Smooth muscle cell (in vitro differentiated cells): ENCODE measurements around the gene BCAS3. TPM values are rescaled to one million over a fixed set of nuclear protein-coding genes. Genes with fewer than 3 reads are reported as not detected.

ENCODE experiments used
- DNase-seq: peaks from one replicate; lab custom pipeline; 2025; ENCODE audit not compliant: unreplicated experiment; lab: John Stamatoyannopoulos, UW
- H2AFZ ChIP-seq: fragments of 200-600 bp; sonication (generic); 2 replicates; pipeline ENCODE4 v1.6.0; 2016; ENCODE audit warnings: antibody characterized with exemption, low read depth, mild to moderate bottlenecking
- H3F3A ChIP-seq: fragments of 200-600 bp; sonication (generic); 2 replicates; pipeline ENCODE4 v1.6.0; 2017; ENCODE audit warnings: antibody characterized with exemption, low read depth
- H3K27ac ChIP-seq: fragments of 200-600 bp; sonication (generic); 2 replicates; pipeline ENCODE4 v1.5.1; 2016; ENCODE audit warnings: low read depth, mild to moderate bottlenecking
- H3K27me3 ChIP-seq: fragments of 200-600 bp; sonication (generic); 2 replicates; pipeline ENCODE4 v1.6.1; 2016; ENCODE audit warnings: low read depth, mild to moderate bottlenecking
- H3K36me3 ChIP-seq: fragments of 200-600 bp; sonication (generic); 2 replicates; pipeline ENCODE4 v1.5.1; 2016; ENCODE audit warnings: low read depth
- H3K4me1 ChIP-seq: fragments of 200-600 bp; sonication (generic); 2 replicates; pipeline ENCODE4 v1.5.1; 2016; ENCODE audit warnings: low read depth
- H3K4me2 ChIP-seq: fragments of 200-600 bp; sonication (generic); 2 replicates; pipeline ENCODE4 v1.6.0; 2016; ENCODE audit warnings: mild to moderate bottlenecking
- H3K4me3 ChIP-seq: fragments of 200-600 bp; sonication (generic); 2 replicates; pipeline ENCODE4 v1.5.1; 2016; ENCODE audit warnings: mild to moderate bottlenecking
- H3K79me2 ChIP-seq: fragments of 200-600 bp; sonication (generic); 2 replicates; pipeline ENCODE4 v1.6.0; 2016; ENCODE audit warnings: low read depth, mild to moderate bottlenecking
- H3K9ac ChIP-seq: fragments of 200-600 bp; sonication (generic); 2 replicates; pipeline ENCODE4 v1.6.0; 2016; ENCODE audit warnings: low read depth
- H3K9me3 ChIP-seq: fragments of 200-600 bp; sonication (generic); replicated peaks from 2 replicates; pipeline ENCODE4 v1.5.1; 2016; ENCODE audit warnings: low read depth
- H4K20me1 ChIP-seq: fragments of 200-600 bp; sonication (generic); 2 replicates; pipeline ENCODE4 v1.6.0; 2016; ENCODE audit warnings: low read depth
- WGBS: methylation state at CpG from one replicate; pipeline ENCODE4 v1.1.7; 2016; ENCODE audit warnings: low lambda C conversion rate; 5-methylcytosine and 5-hydroxymethylcytosine counted together
- polyA plus RNA-seq: library from polyadenylated mRNA; unstranded; fragments of >200 nt; fragmentation: Nextera tagmentation; extraction: Ambion mirVana; gene quantifications from 2 replicates; pipeline ENCODE4 v1.2.1, GENCODE V29; 2016
- total RNA-seq: library from RNA; depleted of rRNA; stranded (reverse); fragments of >200 nt; gene quantifications from 2 replicates; pipeline ENCODE4 v1.2.3, GENCODE V29; 2014
- TF ChIP-seq, protein P1 (sequence below): fragments of 200-600 bp; sonication (generic); IDR thresholded peaks from 2 replicates; pipeline ENCODE4 v1.5.1; 2017; ENCODE audit warnings: borderline replicate concordance, mild to moderate bottlenecking, antibody characterized with exemption; ENCODE audit not compliant: insufficient read depth, poor library complexity, severe bottlenecking

Gene BCAS3
- total and polyA plus RNA-seq, 2 experiments from 2014 or later = 17.2 to 54.5 TPM

DNA sequence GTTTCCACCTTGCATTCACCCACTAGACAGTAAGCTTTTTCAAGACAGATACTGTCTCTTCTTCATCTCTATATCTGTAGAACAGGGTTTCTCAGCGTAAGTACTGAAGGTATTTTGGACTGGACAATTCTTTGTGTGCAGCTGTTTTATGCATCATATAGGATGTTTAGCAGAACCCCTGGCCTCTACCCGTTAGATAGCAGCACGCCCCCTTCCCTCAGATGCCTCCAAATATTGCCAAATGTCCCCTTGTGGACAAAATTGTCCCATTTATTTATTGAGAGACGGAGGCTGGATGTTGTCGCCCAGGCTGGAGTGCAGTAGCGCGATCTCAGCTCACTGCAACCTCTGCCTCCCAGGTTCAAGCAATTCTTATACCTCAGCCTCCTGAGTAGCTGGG, 458.6 kb downstream of the BCAS3 start:
- Histone ChIP-seq H3K4me1 (peaks cover 15% of the 10 kb centered on the region), H3F3A (peaks cover 6% of the 10 kb centered on the region), H3K4me2 (no peak overlapping the region), H4K20me1 (no peaks in the 10 kb centered on the region), H3K79me2 (no peaks in the 10 kb centered on the region), H3K4me3 (no peak overlapping the region), H3K9me3 (no peaks in the 10 kb centered on the region), H3K36me3 (no peaks in the 10 kb centered on the region), H3K27me3 (no peaks in the 10 kb centered on the region), H2AFZ (no peak overlapping the region), H3K9ac (no peak overlapping the region), H3K27ac (no peak overlapping the region)
- 99% methylated on average over 7 of the region's 7 CpGs for WGBS
- TF ChIP-seq, protein P1, sequence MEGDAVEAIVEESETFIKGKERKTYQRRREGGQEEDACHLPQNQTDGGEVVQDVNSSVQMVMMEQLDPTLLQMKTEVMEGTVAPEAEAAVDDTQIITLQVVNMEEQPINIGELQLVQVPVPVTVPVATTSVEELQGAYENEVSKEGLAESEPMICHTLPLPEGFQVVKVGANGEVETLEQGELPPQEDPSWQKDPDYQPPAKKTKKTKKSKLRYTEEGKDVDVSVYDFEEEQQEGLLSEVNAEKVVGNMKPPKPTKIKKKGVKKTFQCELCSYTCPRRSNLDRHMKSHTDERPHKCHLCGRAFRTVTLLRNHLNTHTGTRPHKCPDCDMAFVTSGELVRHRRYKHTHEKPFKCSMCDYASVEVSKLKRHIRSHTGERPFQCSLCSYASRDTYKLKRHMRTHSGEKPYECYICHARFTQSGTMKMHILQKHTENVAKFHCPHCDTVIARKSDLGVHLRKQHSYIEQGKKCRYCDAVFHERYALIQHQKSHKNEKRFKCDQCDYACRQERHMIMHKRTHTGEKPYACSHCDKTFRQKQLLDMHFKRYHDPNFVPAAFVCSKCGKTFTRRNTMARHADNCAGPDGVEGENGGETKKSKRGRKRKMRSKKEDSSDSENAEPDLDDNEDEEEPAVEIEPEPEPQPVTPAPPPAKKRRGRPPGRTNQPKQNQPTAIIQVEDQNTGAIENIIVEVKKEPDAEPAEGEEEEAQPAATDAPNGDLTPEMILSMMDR = no peak
- DNase-seq = no peak

DNA sequence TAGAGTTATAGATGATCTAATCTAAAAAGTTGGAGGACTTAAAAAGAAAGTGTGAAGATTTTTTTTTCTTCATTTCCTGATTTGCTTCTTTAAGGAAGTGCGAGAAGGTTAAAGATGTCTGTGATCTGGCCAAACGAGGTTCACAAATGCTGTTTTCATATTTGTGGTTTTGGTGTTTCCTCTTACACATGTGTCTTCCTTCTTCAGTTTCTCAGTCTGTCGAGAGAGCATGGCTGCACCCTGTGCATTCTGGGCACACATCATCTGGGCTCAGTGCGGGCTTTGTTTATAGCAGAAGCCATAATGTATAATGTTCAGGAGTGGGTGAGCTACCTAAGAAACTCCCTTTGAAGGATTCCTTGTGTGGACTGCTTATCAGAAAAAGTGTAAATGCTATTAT, 461.6 kb downstream of the BCAS3 start:
- H2AFZ ChIP-seq = no peak overlapping the region
- no peak overlapping the region for H3K4me3 ChIP-seq
- WGBS = 12% methylated on average over 4 of the region's 4 CpGs
- peak overlapping the region; percentile 72 for H3K4me2 ChIP-seq
- H3K27ac ChIP-seq = peak overlapping the region; percentile 58
- H4K20me1 ChIP-seq = no peaks in the 10 kb centered on the region
- no peaks in the 10 kb centered on the region for H3K36me3 ChIP-seq
- H3K4me1 ChIP-seq = peaks cover 17% of the 10 kb centered on the region
- no peaks in the 10 kb centered on the region for H3K9me3 ChIP-seq
- peaks cover 6% of the 10 kb centered on the region for H3F3A ChIP-seq
- H3K79me2 ChIP-seq = no peaks in the 10 kb centered on the region
- H3K9ac ChIP-seq = no peak overlapping the region
- DNase-seq = no peak
- no peaks in the 10 kb centered on the region for H3K27me3 ChIP-seq
- TF ChIP-seq, protein P1 = no peak

DNA sequence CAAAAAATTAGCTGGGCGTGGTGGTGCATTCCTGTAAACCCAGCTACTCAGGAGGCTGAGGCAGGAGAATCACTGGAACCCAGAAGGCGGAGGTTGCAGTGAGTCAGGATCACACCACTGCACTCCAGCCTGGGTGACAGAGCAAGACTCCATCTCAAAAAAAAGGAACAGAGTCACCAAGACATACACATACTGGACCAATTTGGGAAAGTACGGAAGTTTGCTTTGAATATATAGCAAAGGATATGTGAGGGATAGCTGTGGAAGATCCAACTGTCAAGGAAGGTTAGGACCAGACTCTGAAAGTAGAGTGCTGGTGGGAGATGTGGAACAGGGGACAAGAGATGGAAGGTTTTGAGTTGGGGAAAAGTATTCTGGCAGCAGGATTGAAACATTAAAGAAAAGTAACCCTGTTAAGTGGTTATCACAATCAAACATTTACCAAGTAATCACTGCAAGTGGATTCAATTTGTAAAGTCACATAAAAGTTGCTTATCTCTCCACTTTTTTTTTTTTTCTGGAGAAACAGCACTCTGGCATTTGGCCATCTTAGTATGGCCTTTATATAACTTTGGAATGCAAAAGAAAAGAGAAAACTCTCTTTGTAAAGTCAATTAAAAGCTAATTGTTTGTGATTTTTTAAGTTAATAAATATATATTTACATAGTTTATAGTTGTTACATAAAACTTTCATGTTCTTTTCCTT, 462.6 kb downstream of the BCAS3 start:
- no peak overlapping the region for H3K4me2 ChIP-seq
- no peak overlapping the region for H3K4me3 ChIP-seq
- H2AFZ ChIP-seq = no peak overlapping the region
- 76% methylated on average over 3 of the region's 3 CpGs for WGBS
- H3K9me3 ChIP-seq = no peaks in the 10 kb centered on the region
- TF ChIP-seq, protein P1 = no peak
- H3K27ac ChIP-seq = no peak overlapping the region
- H3K79me2 ChIP-seq = no peaks in the 10 kb centered on the region
- H3K9ac ChIP-seq = no peak overlapping the region
- H3F3A ChIP-seq = peaks cover 6% of the 10 kb centered on the region
- peaks cover 28% of the 10 kb centered on the region for H3K4me1 ChIP-seq
- no peaks in the 10 kb centered on the region for H4K20me1 ChIP-seq
- no peaks in the 10 kb centered on the region for H3K27me3 ChIP-seq
- no peak for DNase-seq
- H3K36me3 ChIP-seq = no peaks in the 10 kb centered on the region

DNA sequence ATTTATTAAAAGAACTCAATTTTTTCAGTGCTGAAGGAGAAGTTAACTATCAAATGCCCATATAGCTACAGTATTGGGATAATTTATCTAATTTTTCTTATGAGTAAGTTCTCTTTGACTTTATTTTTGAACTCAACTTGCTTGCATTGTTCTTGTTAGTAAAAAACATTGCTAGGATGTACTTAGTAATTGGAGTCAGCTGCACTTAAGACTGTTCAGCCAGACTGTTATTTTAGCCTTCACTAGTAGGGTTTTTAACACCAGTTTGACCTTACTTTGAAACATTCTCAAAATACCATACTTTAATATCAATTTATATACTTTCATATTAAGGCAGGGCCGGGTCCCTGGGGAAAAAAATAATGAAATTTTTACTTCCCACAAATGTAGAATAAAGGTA, 465.4 kb downstream of the BCAS3 start:
- H3K27ac ChIP-seq = no peak overlapping the region
- H3K4me3 ChIP-seq = no peak overlapping the region
- no peak overlapping the region for H2AFZ ChIP-seq
- no peak overlapping the region for H3K4me2 ChIP-seq
- H3K4me1 ChIP-seq = peaks cover 35% of the 10 kb centered on the region
- no peaks in the 10 kb centered on the region for H4K20me1 ChIP-seq
- H3K79me2 ChIP-seq = no peaks in the 10 kb centered on the region
- TF ChIP-seq, protein P1 = no peak
- WGBS = 97% methylated on average over 1 of the region's 1 CpG
- no peaks in the 10 kb centered on the region for H3K36me3 ChIP-seq
- no peaks in the 10 kb centered on the region for H3K9me3 ChIP-seq
- H3K27me3 ChIP-seq = no peaks in the 10 kb centered on the region
- no peak for DNase-seq
- H3F3A ChIP-seq = peaks cover 17% of the 10 kb centered on the region
- no peak overlapping the region for H3K9ac ChIP-seq
